GM23248 (cell line): ENCODE measurements around the gene SMOC2. TPM values are rescaled to one million over a fixed set of nuclear protein-coding genes. Genes with fewer than 3 reads are reported as not detected.

Experiments
- DNase-seq: peaks from one replicate; pipeline ENCODE4 v3.0.0-alpha.2; 2015
- H2AFZ ChIP-seq: fragments of 200-600 bp; sonication (generic); 2 replicates; pipeline ENCODE4 v1.6.1; 2016; ENCODE audit warnings: antibody characterized with exemption
- H3F3A ChIP-seq: fragments of 200-600 bp; sonication (generic); 2 replicates; pipeline ENCODE4 v1.6.1; 2016; ENCODE audit warnings: mild to moderate bottlenecking, antibody characterized with exemption, mixed run types; ENCODE audit not compliant: insufficient read depth
- H3K27ac ChIP-seq: fragments of 200-600 bp; sonication (generic); 2 replicates; pipeline ENCODE4 v1.5.1; 2016; ENCODE audit warnings: mild to moderate bottlenecking
- H3K27me3 ChIP-seq: fragments of 200-600 bp; sonication (generic); replicated peaks from 2 replicates; pipeline ENCODE4 v1.6.1; 2016; ENCODE audit warnings: mild to moderate bottlenecking; ENCODE audit not compliant: insufficient read depth
- H3K36me3 ChIP-seq: fragments of 200-600 bp; sonication (generic); 2 replicates; pipeline ENCODE4 v1.6.1; 2016; ENCODE audit warnings: low read depth, mild to moderate bottlenecking
- H3K4me1 ChIP-seq: fragments of 200-600 bp; sonication (generic); 2 replicates; pipeline ENCODE4 v1.6.1; 2016; ENCODE audit warnings: mild to moderate bottlenecking; ENCODE audit not compliant: insufficient read depth
- H3K4me2 ChIP-seq: fragments of 200-600 bp; sonication (generic); one replicate; pipeline ENCODE4 v1.6.1; 2016; ENCODE audit warnings: mild to moderate bottlenecking; ENCODE audit not compliant: unreplicated experiment
- H3K4me3 ChIP-seq: fragments of 200-600 bp; sonication (generic); 2 replicates; pipeline ENCODE4 v1.5.1; 2016; ENCODE audit warnings: mild to moderate bottlenecking
- H3K79me2 ChIP-seq: fragments of 200-600 bp; sonication (generic); 2 replicates; pipeline ENCODE4 v1.6.1; 2016; ENCODE audit warnings: mild to moderate bottlenecking; ENCODE audit not compliant: insufficient read depth
- H3K9ac ChIP-seq: fragments of 200-600 bp; sonication (generic); 2 replicates; pipeline ENCODE4 v1.6.1; 2016; ENCODE audit warnings: mild to moderate bottlenecking
- H3K9me2 ChIP-seq: fragments of 200-600 bp; sonication (generic); 2 replicates; pipeline ENCODE4 v1.6.1; 2016; ENCODE audit warnings: mixed run types, mild to moderate bottlenecking, moderate library complexity; ENCODE audit not compliant: insufficient read depth
- H3K9me3 ChIP-seq: fragments of 200-600 bp; sonication (generic); one replicate; pipeline ENCODE4 v1.6.1; 2017; ENCODE audit warnings: low read depth
- H4K20me1 ChIP-seq: fragments of 200-600 bp; sonication (generic); 2 replicates; pipeline ENCODE4 v1.6.0; 2016; ENCODE audit not compliant: insufficient read depth
- EZH2 ChIP-seq: fragments of 200-600 bp; sonication (generic); IDR thresholded peaks from 2 replicates; pipeline ENCODE4 v1.6.1; 2018; ENCODE audit warnings: antibody characterized with exemption, mild to moderate bottlenecking; ENCODE audit not compliant: insufficient read depth, poor library complexity, severe bottlenecking
- EZH2phosphoT487 ChIP-seq: fragments of 200-600 bp; sonication (generic); IDR thresholded peaks from 2 replicates; pipeline ENCODE4 v1.6.1; 2018; ENCODE audit warnings: antibody characterized with exemption, moderate library complexity, mild to moderate bottlenecking, low read depth; ENCODE audit not compliant: insufficient read depth
- WGBS, 2 experiments: methylation state at CpG; one replicate each; pipeline ENCODE4 v1.1.6; 2015 to 2017; ENCODE audit warnings: low lambda C conversion rate in 2 of 2, low coverage in 1 of 2; ENCODE audit errors: missing lambda C conversion rate in 2 of 2; 5-methylcytosine and 5-hydroxymethylcytosine counted together
- in situ Hi-C: fragments of 300-500 bp; cut with MboI; formaldehyde crosslinking; loops from 2 replicates; pipeline ENCODE4 v1.15.0; 2020
- polyA plus RNA-seq: library from polyadenylated mRNA; unstranded; fragments of >200 nt; fragmentation: Nextera tagmentation; extraction: Ambion mirVana; gene quantifications from 2 replicates; pipeline ENCODE4 v1.2.1, GENCODE V29; 2016
- total RNA-seq: library from RNA; depleted of rRNA; stranded (reverse); fragments of >200 nt; shearing (Covaris generic); gene quantifications from 2 replicates; pipeline ENCODE4 v1.2.3, GENCODE V29; 2014

SMOC2 gene
- total and polyA plus RNA-seq, 2 experiments from 2014 or later: not detected

- Histone ChIP-seq H3F3A (no peaks in the 10 kb centered on the region), H3K9ac (no peak overlapping the region), H3K4me2 (no peak overlapping the region), H2AFZ (no peak overlapping the region), H3K4me3 (no peak overlapping the region), H4K20me1 (no peaks in the 10 kb centered on the region), H3K36me3 (no peaks in the 10 kb centered on the region), H3K27me3 (no peaks in the 10 kb centered on the region), H3K79me2 (no peaks in the 10 kb centered on the region), H3K9me2 (no peaks in the 10 kb centered on the region), H3K4me1 (no peaks in the 10 kb centered on the region), H3K27ac (no peak overlapping the region), H3K9me3 (no peaks in the 10 kb centered on the region)
- DNase-seq: no peak
- in situ Hi-C loops: no loop called here
- 70 to 79% methylated on average over 21 of the region's 21 CpGs for WGBS, 2 experiments
- TF ChIP-seq EZH2phosphoT487: no peak
- no peak for TF ChIP-seq EZH2
Observed at GRCh38 chr6:168411130-168411529, 29.9 kb upstream of the SMOC2 start.

GRCh38 chr6:168411793-168412192 is 29.2 kb upstream of the SMOC2 start:
- Histone ChIP-seq H3F3A (no peaks in the 10 kb centered on the region), H3K9me3 (no peaks in the 10 kb centered on the region), H3K4me1 (no peaks in the 10 kb centered on the region), H3K4me3 (no peak overlapping the region), H3K4me2 (no peak overlapping the region), H3K9me2 (no peaks in the 10 kb centered on the region), H3K79me2 (no peaks in the 10 kb centered on the region), H4K20me1 (no peaks in the 10 kb centered on the region), H3K27ac (no peak overlapping the region), H3K36me3 (no peaks in the 10 kb centered on the region), H3K9ac (no peak overlapping the region), H2AFZ (no peak overlapping the region), H3K27me3 (no peaks in the 10 kb centered on the region)
- TF ChIP-seq EZH2phosphoT487 (no peak), EZH2 (no peak)
- no peak for DNase-seq
- WGBS, 2 experiments: 75 to 83% methylated on average over 25 to 28 of the region's 28 CpGs
- in situ Hi-C loops: no loop called here

GRCh38 chr6:168412456-168412855 is 28.5 kb upstream of the SMOC2 start:
- no peak overlapping the region for H3K9ac ChIP-seq
- H3K27ac ChIP-seq: no peak overlapping the region
- H3K4me1 ChIP-seq: no peaks in the 10 kb centered on the region
- WGBS, 2 experiments: 77 to 83% methylated on average over 17 to 18 of the region's 18 CpGs
- TF ChIP-seq EZH2phosphoT487 (no peak), EZH2 (no peak)
- H3K27me3 ChIP-seq: no peaks in the 10 kb centered on the region
- no peak overlapping the region for H3K4me3 ChIP-seq
- H3K79me2 ChIP-seq: no peaks in the 10 kb centered on the region
- no peaks in the 10 kb centered on the region for H3K9me3 ChIP-seq
- no peaks in the 10 kb centered on the region for H4K20me1 ChIP-seq
- no peaks in the 10 kb centered on the region for H3K36me3 ChIP-seq
- in situ Hi-C loops: no loop called here
- no peak for DNase-seq
- no peak overlapping the region for H3K4me2 ChIP-seq
- no peaks in the 10 kb centered on the region for H3K9me2 ChIP-seq
- no peaks in the 10 kb centered on the region for H3F3A ChIP-seq
- no peak overlapping the region for H2AFZ ChIP-seq

- Histone ChIP-seq H3K36me3 (no peaks in the 10 kb centered on the region), H3K27me3 (no peaks in the 10 kb centered on the region), H3K27ac (no peak overlapping the region), H4K20me1 (no peaks in the 10 kb centered on the region), H3K9me3 (no peaks in the 10 kb centered on the region), H3K4me2 (no peak overlapping the region), H3K9me2 (no peaks in the 10 kb centered on the region), H3K79me2 (no peaks in the 10 kb centered on the region), H3K9ac (no peak overlapping the region), H3F3A (no peaks in the 10 kb centered on the region), H3K4me3 (no peak overlapping the region), H2AFZ (no peak overlapping the region), H3K4me1 (no peaks in the 10 kb centered on the region)
- no peak for TF ChIP-seq EZH2
- in situ Hi-C loops: no loop called here
- DNase-seq: no peak
- WGBS, 2 experiments: 85 to 91% methylated on average over 13 to 59 of the region's 59 CpGs
Observed at GRCh38 chr6:168413018-168413720, 27.8 kb upstream of the SMOC2 start.
